LNCAP (cell line): ENCODE data around the gene ZNF316.

ENCODE experiments used
- CTCF ChIP-seq: fragments of 450-650 bp; IDR thresholded peaks from 2 replicates; pipeline ENCODE4 v1.5.1; 2017; ENCODE audit warnings: mild to moderate bottlenecking

The ZNF316 gene

DNA sequence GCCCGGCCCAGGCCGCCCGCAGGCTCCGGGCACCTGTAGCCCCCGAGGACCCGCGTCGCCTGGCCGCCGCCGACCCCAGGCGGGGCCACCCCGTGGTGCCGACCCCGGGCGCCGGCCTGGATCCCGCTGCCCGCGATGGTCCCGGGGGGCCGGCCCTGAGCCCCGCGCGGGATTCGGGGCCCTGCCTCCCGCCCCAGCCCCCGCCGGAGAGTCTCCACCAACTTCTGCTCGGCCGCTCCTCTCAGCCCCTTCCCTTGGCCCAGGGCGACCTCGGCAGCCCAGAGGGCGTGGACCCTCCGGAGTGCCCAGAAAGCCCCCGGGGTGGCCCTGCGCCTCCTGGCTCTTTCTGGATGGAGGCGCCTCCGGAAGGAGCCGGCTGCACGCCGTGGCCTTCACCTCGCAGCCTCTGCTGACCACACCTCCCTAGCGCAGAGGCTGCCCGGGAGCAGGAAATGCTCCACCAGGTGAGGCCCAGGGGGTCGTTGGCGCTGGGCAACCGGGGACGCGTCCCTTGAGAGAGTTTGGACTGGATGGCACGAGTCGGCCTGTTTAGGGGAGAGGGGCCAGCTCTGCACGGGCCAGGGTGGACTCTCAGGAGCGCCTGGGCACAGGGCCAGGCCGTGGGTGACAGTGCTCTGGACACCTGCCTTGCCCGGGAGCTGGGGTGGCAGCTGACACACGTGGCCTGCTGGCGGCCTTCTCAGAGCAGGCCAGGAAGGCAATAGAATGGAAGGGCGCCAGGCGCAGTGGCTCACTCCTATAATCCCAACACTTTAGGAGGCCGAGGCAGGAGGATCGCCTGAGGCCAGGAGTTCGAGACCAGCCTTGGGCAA is 21.2 kb upstream of the ZNF316 start:
- no peak for TF ChIP-seq CTCF

GRCh38 chr7:6616854-6617643 is 20.1 kb upstream of the ZNF316 start:
- TF ChIP-seq CTCF, result no peak

- no peak for TF ChIP-seq CTCF
Observed at GRCh38 chr7:6618621-6619020, 18.5 kb upstream of the ZNF316 start.

DNA sequence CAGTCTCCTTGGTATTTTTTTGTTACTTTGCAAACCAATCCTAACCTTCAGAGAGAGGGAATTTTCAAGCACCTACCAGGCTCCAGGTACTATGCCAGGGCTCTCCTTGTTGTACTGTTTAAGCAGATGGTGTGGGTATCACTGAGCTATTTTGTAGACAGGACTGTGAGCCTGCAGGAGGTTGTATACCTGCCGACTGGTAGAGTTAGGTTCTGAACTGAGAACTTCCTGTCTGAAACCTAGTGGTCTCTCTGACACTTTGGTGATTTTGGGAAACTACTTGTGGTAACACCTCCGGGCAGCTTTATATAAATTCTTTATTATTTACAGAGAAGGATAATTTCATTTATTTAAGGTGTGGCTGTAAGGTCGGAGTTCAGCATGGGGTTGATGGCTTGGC is 17.2 kb upstream of the ZNF316 start:
- TF ChIP-seq CTCF, result no peak

- no peak for TF ChIP-seq CTCF
Observed at GRCh38 chr7:6621195-6622133, 15.7 kb upstream of the ZNF316 start.

- TF ChIP-seq CTCF, result no peak
Observed at GRCh38 chr7:6622134-6622710, 14.9 kb upstream of the ZNF316 start.
